ENCODE results near the gene TMEM116.

Gene TMEM116

DNA sequence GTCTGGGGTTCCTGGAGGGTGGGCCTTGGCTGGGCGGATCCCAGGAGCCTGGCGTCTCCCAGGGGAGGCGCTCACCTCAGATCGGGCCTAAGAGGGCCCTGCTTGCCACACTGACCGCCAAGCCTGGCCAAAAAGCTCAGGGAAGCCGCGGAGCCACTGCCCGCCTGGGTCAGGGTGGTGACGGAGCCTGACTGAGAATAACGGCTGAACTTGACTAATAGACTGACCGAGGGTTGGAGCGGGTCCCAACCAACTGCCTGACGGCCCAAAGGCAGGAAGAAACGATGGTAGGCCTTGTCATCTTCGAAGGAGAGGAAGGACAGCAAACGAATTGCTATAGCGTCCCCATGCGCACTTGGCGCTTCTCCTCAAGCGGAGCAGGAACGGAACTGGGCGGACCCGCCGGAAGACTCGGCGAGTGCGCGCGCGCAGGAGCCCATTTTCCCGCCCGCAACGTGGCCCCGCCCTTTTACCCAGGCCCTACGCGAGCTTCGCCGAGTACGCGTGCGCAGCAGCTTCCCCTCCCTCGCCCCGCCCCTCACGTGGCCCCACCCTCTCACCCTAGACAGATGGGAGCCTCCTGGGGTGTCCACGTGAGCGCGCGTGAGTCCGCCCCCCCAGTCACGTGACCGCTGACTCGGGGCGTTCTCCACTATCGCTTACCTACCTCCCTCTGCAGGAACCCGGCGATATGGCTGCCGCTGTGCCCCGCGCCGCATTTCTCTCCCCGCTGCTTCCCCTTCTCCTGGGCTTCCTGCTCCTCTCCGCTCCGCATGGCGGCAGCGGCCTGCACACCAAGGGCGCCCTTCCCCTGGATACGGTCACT, at the start of gene TMEM116, which contains the start of gene ERP29:
TMEM116 (minus strand) TSS at position 391 of the 826 bp plus-strand sequence. CDS start 7,895 bp downstream, outside the sequence.
ERP29 (plus strand) TSS at position 652 of the 826 bp plus-strand sequence; CDS start at position 692, 40 bp downstream.
- Histone ChIP-seq H3K79me2 (ENCODE audit: control insufficient read depth, low read length) (peaks cover 77% of the 10 kb centered on the region), H3K27me3 (ENCODE audit: control insufficient read depth, low read length) (no peaks in the 10 kb centered on the region), H3K27ac (ENCODE audit: low read depth, low read length) (peak within 1 kb of the TSS; percentile 95), H3K9me3 (ENCODE audit: control insufficient read depth, insufficient read depth, low read length) (no peaks in the 10 kb centered on the region), H3K36me3 (ENCODE audit: control insufficient read depth, low read length) (peaks cover 57% of the 10 kb centered on the region), H3K9me2 (replicated peaks; ENCODE audit: control insufficient read depth, low read length) (no peaks in the 10 kb centered on the region), H3F3A (ENCODE audit: control insufficient read depth, insufficient read depth) (peaks cover 16% of the 10 kb centered on the region; the same call in 1 of the 2 replicates), H3K4me1 (ENCODE audit: control insufficient read depth, low read length) (peaks cover 59% of the 10 kb centered on the region), H3K4me3 (ENCODE audit: low read length) (peak within 1 kb of the TSS; percentile 94), H3K4me2 (ENCODE audit: low read length) (peak within 1 kb of the TSS; percentile 93), H4K20me1 (ENCODE audit: control insufficient read depth, insufficient read depth, low read depth, low read length) (peaks cover 26% of the 10 kb centered on the region)
- TF ChIP-seq EZH2phosphoT487 (IDR thresholded peaks at IDR 0.05; ENCODE audit: borderline replicate concordance, low read length) = no peak
- TF ChIP-seq, protein P1, sequence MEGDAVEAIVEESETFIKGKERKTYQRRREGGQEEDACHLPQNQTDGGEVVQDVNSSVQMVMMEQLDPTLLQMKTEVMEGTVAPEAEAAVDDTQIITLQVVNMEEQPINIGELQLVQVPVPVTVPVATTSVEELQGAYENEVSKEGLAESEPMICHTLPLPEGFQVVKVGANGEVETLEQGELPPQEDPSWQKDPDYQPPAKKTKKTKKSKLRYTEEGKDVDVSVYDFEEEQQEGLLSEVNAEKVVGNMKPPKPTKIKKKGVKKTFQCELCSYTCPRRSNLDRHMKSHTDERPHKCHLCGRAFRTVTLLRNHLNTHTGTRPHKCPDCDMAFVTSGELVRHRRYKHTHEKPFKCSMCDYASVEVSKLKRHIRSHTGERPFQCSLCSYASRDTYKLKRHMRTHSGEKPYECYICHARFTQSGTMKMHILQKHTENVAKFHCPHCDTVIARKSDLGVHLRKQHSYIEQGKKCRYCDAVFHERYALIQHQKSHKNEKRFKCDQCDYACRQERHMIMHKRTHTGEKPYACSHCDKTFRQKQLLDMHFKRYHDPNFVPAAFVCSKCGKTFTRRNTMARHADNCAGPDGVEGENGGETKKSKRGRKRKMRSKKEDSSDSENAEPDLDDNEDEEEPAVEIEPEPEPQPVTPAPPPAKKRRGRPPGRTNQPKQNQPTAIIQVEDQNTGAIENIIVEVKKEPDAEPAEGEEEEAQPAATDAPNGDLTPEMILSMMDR (IDR thresholded peaks at IDR 0.05; ENCODE audit: low read depth, low read length, poor library complexity, severe bottlenecking) = peak; percentile 34

DNA sequence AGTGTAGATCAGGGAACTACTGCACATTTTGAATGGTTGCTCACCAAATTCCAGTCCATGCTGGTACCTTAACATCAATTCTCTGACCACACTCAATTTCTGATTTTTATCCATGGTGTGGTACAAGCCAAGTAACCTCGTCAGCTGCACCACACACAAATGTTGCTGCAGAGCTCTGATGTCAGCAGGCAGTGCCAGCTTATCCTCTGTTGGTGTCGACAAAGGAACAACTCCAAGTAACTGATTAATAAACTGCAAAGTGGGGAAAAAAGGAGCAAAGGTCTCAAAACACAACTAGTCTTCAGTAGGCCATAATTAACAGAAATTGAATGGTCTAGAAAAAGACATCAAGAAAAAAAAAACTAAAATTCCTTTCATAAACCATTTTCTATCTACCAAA, 48.2 kb upstream of the TMEM116 start:
- TF ChIP-seq EZH2phosphoT487 (IDR thresholded peaks at IDR 0.05; ENCODE audit: borderline replicate concordance, low read length) = no peak
- TF ChIP-seq, protein P1 (IDR thresholded peaks at IDR 0.05; ENCODE audit: low read depth, low read length, poor library complexity, severe bottlenecking) = no peak
- no peak overlapping the region for H3K4me3 ChIP-seq (ENCODE audit: low read length)
- peaks cover 5% of the 10 kb centered on the region; the same call in 1 of the 2 replicates for H3F3A ChIP-seq (ENCODE audit: control insufficient read depth, insufficient read depth)
- H4K20me1 ChIP-seq (ENCODE audit: control insufficient read depth, insufficient read depth, low read depth, low read length) = no peaks in the 10 kb centered on the region
- H3K9me2 ChIP-seq (replicated peaks; ENCODE audit: control insufficient read depth, low read length) = no peaks in the 10 kb centered on the region
- H3K79me2 ChIP-seq (ENCODE audit: control insufficient read depth, low read length) = no peaks in the 10 kb centered on the region
- H3K27me3 ChIP-seq (ENCODE audit: control insufficient read depth, low read length) = no peaks in the 10 kb centered on the region
- H3K27ac ChIP-seq (ENCODE audit: low read depth, low read length) = no peak overlapping the region
- H3K9me3 ChIP-seq (ENCODE audit: control insufficient read depth, insufficient read depth, low read length) = no peaks in the 10 kb centered on the region
- no peaks in the 10 kb centered on the region for H3K4me1 ChIP-seq (ENCODE audit: control insufficient read depth, low read length)
- no peak overlapping the region for H3K4me2 ChIP-seq (ENCODE audit: low read length)
- H3K36me3 ChIP-seq (ENCODE audit: control insufficient read depth, low read length) = peaks cover 71% of the 10 kb centered on the region

DNA sequence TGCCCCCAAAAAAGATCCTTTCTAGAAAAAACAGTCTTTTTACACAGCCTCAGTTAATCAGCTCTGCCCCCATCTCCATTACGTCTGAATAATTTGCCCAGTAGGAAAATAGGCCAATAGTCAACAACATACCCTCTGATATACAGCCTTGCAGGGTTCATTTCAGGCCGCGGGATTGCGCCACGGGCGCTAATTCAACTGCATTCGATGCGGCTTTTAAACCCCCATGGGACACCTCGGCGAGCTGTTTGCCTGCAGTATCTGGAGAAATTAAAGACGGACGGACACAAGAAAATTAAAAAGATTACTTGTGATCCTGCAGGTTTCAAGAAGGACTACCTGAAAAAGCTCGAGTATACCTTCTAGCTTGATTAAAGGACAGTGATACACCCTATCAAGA, 36.4 kb upstream of the TMEM116 start:
- TF ChIP-seq EZH2phosphoT487 (IDR thresholded peaks at IDR 0.05; ENCODE audit: borderline replicate concordance, low read length) = no peak
- TF ChIP-seq, protein P1 (IDR thresholded peaks at IDR 0.05; ENCODE audit: low read depth, low read length, poor library complexity, severe bottlenecking) = no peak
- Histone ChIP-seq H3K27ac (ENCODE audit: low read depth, low read length) (no peak overlapping the region), H3K36me3 (ENCODE audit: control insufficient read depth, low read length) (peaks cover 94% of the 10 kb centered on the region), H3K4me1 (ENCODE audit: control insufficient read depth, low read length) (peaks cover 7% of the 10 kb centered on the region), H3K9me3 (ENCODE audit: control insufficient read depth, insufficient read depth, low read length) (no peaks in the 10 kb centered on the region), H4K20me1 (ENCODE audit: control insufficient read depth, insufficient read depth, low read depth, low read length) (no peaks in the 10 kb centered on the region; the same call in 1 of the 2 replicates), H3K27me3 (ENCODE audit: control insufficient read depth, low read length) (no peaks in the 10 kb centered on the region), H3K9me2 (replicated peaks; ENCODE audit: control insufficient read depth, low read length) (no peaks in the 10 kb centered on the region), H3K79me2 (ENCODE audit: control insufficient read depth, low read length) (peaks cover 6% of the 10 kb centered on the region; the same call in 1 of the 2 replicates), H3K4me2 (ENCODE audit: low read length) (no peak overlapping the region), H3F3A (ENCODE audit: control insufficient read depth, insufficient read depth) (peaks cover 5% of the 10 kb centered on the region; the same call in 1 of the 2 replicates), H3K4me3 (ENCODE audit: low read length) (no peak overlapping the region)

Measured in DOHH2 (cell line).